Hippocampal formation (tissue), 2 donors: ENCODE data around the gene ASIC4.

ENCODE experiments used
- DNase-seq, 2 donors: peaks; one replicate each; lab custom pipeline; 2025; lab: John Stamatoyannopoulos, UW

The ASIC4 gene

GRCh38 chr2:219514196-219514761 is at the start of gene ASIC4:
Gene ASIC4 (plus strand): TSS chr2:219514482. CDS start chr2:219514725, 243 bp downstream.
- DNase-seq = no peak

GRCh38 chr2:219465659-219466561 is 48.4 kb upstream of the ASIC4 start:
- DNase-seq = no peak

GRCh38 chr2:219466816-219467735 is 47.2 kb upstream of the ASIC4 start:
- DNase-seq = no peak

- DNase-seq = no peak
Observed at GRCh38 chr2:219467736-219468075, 46.6 kb upstream of the ASIC4 start.

- DNase-seq = no peak
Observed at GRCh38 chr2:219468410-219469185, 45.7 kb upstream of the ASIC4 start.

- DNase-seq = no peak
Observed at GRCh38 chr2:219469186-219469724, 45.0 kb upstream of the ASIC4 start.

- no peak for DNase-seq
Observed at GRCh38 chr2:219470429-219470828, 43.9 kb upstream of the ASIC4 start.

- DNase-seq = no peak
Observed at GRCh38 chr2:219471476-219472371, 42.6 kb upstream of the ASIC4 start.

- DNase-seq = no peak
Observed at GRCh38 chr2:219472629-219473187, 41.6 kb upstream of the ASIC4 start.

- DNase-seq = no peak
Observed at GRCh38 chr2:219473511-219473910, 40.8 kb upstream of the ASIC4 start.

GRCh38 chr2:219474285-219475060 is 39.8 kb upstream of the ASIC4 start:
- DNase-seq = no peak

- DNase-seq = no peak
Observed at GRCh38 chr2:219475278-219475677, 39.0 kb upstream of the ASIC4 start.

GRCh38 chr2:219475697-219476651 is 38.3 kb upstream of the ASIC4 start:
- DNase-seq = peak in 1 of 2 donors; percentile 18

- DNase-seq = no peak
Observed at GRCh38 chr2:219476652-219477151, 37.6 kb upstream of the ASIC4 start.

- DNase-seq = no peak
Observed at GRCh38 chr2:219477179-219477578, 37.1 kb upstream of the ASIC4 start.

GRCh38 chr2:219477815-219478214 is 36.5 kb upstream of the ASIC4 start:
- no peak for DNase-seq

GRCh38 chr2:219478916-219479315 is 35.4 kb upstream of the ASIC4 start:
- no peak for DNase-seq

GRCh38 chr2:219480004-219480403 is 34.3 kb upstream of the ASIC4 start:
- DNase-seq = no peak
